K562 (cell line): ENCODE results near the gene MAP4K1. TPM values are rescaled to one million over a fixed set of nuclear protein-coding genes. Genes with fewer than 3 reads are reported as not detected.

ENCODE experiments used
- ATF7 ChIP-seq: fragments of 450-650 bp; IDR thresholded peaks from 2 replicates; pipeline ENCODE4 v1.7.1; 2014; ENCODE audit warnings: mild to moderate bottlenecking, moderate library complexity
- BRD9 ChIP-seq: fragments of 450-650 bp; IDR thresholded peaks from 2 replicates; pipeline ENCODE4 v1.6.1; 2018; ENCODE audit warnings: low read depth; ENCODE audit not compliant: partially characterized antibody
- CBFB ChIP-seq: sonication (generic); formaldehyde crosslinking; IDR thresholded peaks from 2 replicates; pipeline ENCODE4 v1.4.0; 2020; ENCODE audit warnings: mild to moderate bottlenecking, missing genetic modification reagents
- CTBP1 ChIP-seq: fragments of 450-650 bp; IDR thresholded peaks from 2 replicates; pipeline ENCODE4 v1.6.1; 2016; ENCODE audit warnings: borderline replicate concordance
- E2F1 ChIP-seq: sonication (generic); formaldehyde crosslinking; IDR thresholded peaks from 2 replicates; pipeline ENCODE4 v1.8.1; 2023; ENCODE audit warnings: mild to moderate bottlenecking, missing genetic modification reagents, moderate library complexity
- ETS1 ChIP-seq: conservative IDR thresholded peaks from 2 replicates; pipeline ENCODE4 v1.6.1; 2011; ENCODE audit warnings: low read depth, mild to moderate bottlenecking, low read length; ENCODE audit not compliant: control insufficient read depth
- HOMEZ ChIP-seq: fragments of 250-450 bp; sonication (Bioruptor Pico); IDR thresholded peaks from 2 replicates; pipeline ENCODE4 v1.4.0; 2020; ENCODE audit warnings: mild to moderate bottlenecking, moderate library complexity
- KAT8 ChIP-seq: fragments of 450-650 bp; IDR thresholded peaks from 2 replicates; pipeline ENCODE4 v1.6.1; 2016; ENCODE audit warnings: low read depth, mild to moderate bottlenecking
- OTX1 ChIP-seq: fragments of 450-650 bp; formaldehyde crosslinking; IDR thresholded peaks from 2 replicates; pipeline ENCODE4 v1.4.0; 2022; ENCODE audit warnings: mild to moderate bottlenecking
- PBX2 ChIP-seq, 2 experiments: IDR thresholded peaks in 1 of 2; conservative IDR thresholded peaks in 1 of 2; 2 replicates each; pipeline ENCODE4 v1.6.1; 2016; ENCODE audit warnings: low read depth in 2 of 2, mild to moderate bottlenecking in 1 of 2, missing compliant biosample characterization in 1 of 2, missing genetic modification characterization in 1 of 2, moderate library complexity in 1 of 2
- PML ChIP-seq: IDR thresholded peaks from 2 replicates; pipeline ENCODE4 v1.6.1; 2012; ENCODE audit warnings: low read length, inconsistent platforms
- POLR2AphosphoS2 ChIP-seq: IDR thresholded peaks from 2 replicates; pipeline ENCODE4 v1.6.1; 2012; ENCODE audit warnings: low read length, improper control_type of control experiment
- SAFB2 ChIP-seq: fragments of 200-400 bp; formaldehyde crosslinking; IDR thresholded peaks from 2 replicates; pipeline ENCODE4 v1.6.1; 2018; ENCODE audit warnings: borderline replicate concordance, low read length, low read depth, moderate library complexity; ENCODE audit not compliant: severe bottlenecking
- SMARCC2 ChIP-seq: fragments of 450-650 bp; IDR thresholded peaks from 2 replicates; pipeline ENCODE4 v1.6.1; 2017; ENCODE audit warnings: antibody characterized with exemption, moderate library complexity, mild to moderate bottlenecking, low read depth
- STAT5B ChIP-seq: fragments of 250-450 bp; sonication (Bioruptor Pico); IDR thresholded peaks from 2 replicates; pipeline ENCODE4 v1.8.0; 2021; ENCODE audit warnings: mild to moderate bottlenecking, inconsistent platforms
- WHSC1 ChIP-seq: IDR thresholded peaks from one replicate; pipeline ENCODE4 v1.6.1; 2012; ENCODE audit warnings: low read length, control low read depth, inconsistent platforms
- polyA plus RNA-seq, 8 experiments: library from polyadenylated mRNA; depleted of rRNA in 4 of 8; stranded (reverse) in 5 of 8; unstranded in 3 of 8; fragments of >200 nt; fragmentation: Nextera tagmentation in 2 of 8; fragmentation: Illumina TruSeq in 1 of 8; extraction: Ambion mirVana in 2 of 8; extraction: Trizol in 1 of 8; gene quantifications; 2 replicates each; pipeline versions ENCODE4 v1.2.1 to v1.2.3, GENCODE V29; 2011 to 2014; ENCODE audit warnings: inconsistent platforms in 1 of 8, missing spikeins in 1 of 8
- total RNA-seq, 7 experiments: library from RNA; depleted of rRNA in 6 of 7; stranded (reverse); fragments of >200 nt in 6 of 7; fragmentation: Illumina TruSeq in 2 of 7; extraction: Trizol in 2 of 7; gene quantifications; 2 replicates each; pipeline versions ENCODE4 v1.2.1 to v1.2.3, GENCODE V29; 2011 to 2021; ENCODE audit warnings: low replicate concordance in 1 of 7
- TF ChIP-seq, protein P1 (sequence below): IDR thresholded peaks from 3 replicates; pipeline ENCODE4 v1.6.1; 2011; ENCODE audit warnings: borderline replicate concordance, mild to moderate bottlenecking, moderate library complexity; ENCODE audit not compliant: insufficient read length; ENCODE audit errors: extremely low read depth

The MAP4K1 gene
- total and polyA plus RNA-seq, 9 of the 15 experiments (the other 6 are each of a cell fraction or from before 2014, with no cell fraction given) = 0.14 to 3.2 (median 0.73) TPM; not detected in 1

DNA sequence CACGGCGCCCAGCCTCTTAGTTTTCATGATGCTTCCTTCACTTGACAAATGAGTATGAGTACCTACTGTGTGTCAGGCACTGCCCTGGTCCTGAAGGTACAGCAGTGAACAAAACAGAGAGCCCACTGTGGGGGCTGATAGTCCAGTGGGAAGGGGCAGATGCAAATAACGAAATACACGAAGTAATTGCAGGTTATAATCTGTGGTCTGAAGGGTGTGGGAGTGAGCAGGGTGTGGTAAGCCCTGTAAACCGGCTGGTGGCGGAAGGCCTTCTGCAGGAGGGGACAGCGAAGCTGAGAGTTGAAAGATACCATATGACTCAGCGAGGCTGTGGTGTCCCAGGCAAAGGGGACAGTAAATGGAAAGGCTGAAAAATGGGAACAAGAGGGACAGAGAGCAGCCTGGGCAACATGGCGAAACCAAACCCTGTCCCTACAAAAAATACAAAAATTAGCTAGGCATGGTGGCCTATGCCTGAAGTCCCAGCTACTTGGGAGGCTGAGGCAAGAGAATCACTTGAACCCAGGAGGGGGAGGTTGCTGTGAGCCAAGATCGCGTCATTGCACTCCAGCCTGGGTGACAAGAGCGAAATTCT is 60.5 kb downstream of the MAP4K1 start (continued):
- TF ChIP-seq ETS1 (no peak), PML (no peak), KAT8 (no peak), STAT5B (CRISPR knock-in tag) (no peak), POLR2AphosphoS2 (no peak), HOMEZ (CRISPR knock-in tag) (no peak), SAFB2 (no peak), BRD9 (no peak), WHSC1 (no peak), ATF7 (peak; percentile 80), CTBP1 (peak; percentile 72; the same call in 1 of the 2 replicates), PBX2 (CRISPR knock-in tag; IDR thresholded peaks at IDR 0.05; ENCODE audit: low read depth) (no peak), PBX2 (tag; conservative IDR thresholded peaks at IDR 0.05; ENCODE audit: low read depth) (peak; percentile 40), SMARCC2 (no peak), OTX1 (CRISPR knock-in tag) (no peak), CBFB (0 out of 2 replicates have a peak, but pooled peaks have one; percentile 54), E2F1 (CRISPR knock-in tag) (no peak)
- TF ChIP-seq, protein P1, sequence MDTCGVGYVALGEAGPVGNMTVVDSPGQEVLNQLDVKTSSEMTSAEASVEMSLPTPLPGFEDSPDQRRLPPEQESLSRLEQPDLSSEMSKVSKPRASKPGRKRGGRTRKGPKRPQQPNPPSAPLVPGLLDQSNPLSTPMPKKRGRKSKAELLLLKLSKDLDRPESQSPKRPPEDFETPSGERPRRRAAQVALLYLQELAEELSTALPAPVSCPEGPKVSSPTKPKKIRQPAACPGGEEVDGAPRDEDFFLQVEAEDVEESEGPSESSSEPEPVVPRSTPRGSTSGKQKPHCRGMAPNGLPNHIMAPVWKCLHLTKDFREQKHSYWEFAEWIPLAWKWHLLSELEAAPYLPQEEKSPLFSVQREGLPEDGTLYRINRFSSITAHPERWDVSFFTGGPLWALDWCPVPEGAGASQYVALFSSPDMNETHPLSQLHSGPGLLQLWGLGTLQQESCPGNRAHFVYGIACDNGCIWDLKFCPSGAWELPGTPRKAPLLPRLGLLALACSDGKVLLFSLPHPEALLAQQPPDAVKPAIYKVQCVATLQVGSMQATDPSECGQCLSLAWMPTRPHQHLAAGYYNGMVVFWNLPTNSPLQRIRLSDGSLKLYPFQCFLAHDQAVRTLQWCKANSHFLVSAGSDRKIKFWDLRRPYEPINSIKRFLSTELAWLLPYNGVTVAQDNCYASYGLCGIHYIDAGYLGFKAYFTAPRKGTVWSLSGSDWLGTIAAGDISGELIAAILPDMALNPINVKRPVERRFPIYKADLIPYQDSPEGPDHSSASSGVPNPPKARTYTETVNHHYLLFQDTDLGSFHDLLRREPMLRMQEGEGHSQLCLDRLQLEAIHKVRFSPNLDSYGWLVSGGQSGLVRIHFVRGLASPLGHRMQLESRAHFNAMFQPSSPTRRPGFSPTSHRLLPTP = no peak
